Natural killer cell treated with Interleukin-12 subunit alpha and Interleukin-12 subunit beta and Interleukin-15 and Interleukin-18, amount 100 ng/mL, for 72 hours (primary cell): ENCODE results near the gene SCRN2. TPM values are rescaled to one million over a fixed set of nuclear protein-coding genes. Genes with fewer than 3 reads are reported as not detected.

Source experiments
- ATAC-seq, 2 donors: fragments of 150-1000 bp; cut with Tn5 transposase in 1 of 2; sonication (Bioruptor Pico), chemical (Tn5 transposase) in 1 of 2; 2 replicates each; pipeline ENCODE4 v1.10.0; 2021
- DNase-seq: peaks from one replicate; pipeline ENCODE4 v3.0.0; 2022; ENCODE audit warnings: low spot score
- H3K27ac Mint-ChIP-seq, 2 donors: 1 replicate in 1 of 2; 2 replicates in 1 of 2; pipeline ENCODE4 v1.8.0; 2022; ENCODE audit warnings: mixed read lengths in 2 of 2, mild to moderate bottlenecking in 1 of 2, moderate library complexity in 1 of 2
- H3K27me3 Mint-ChIP-seq, 2 donors: 1 replicate in 1 of 2; 2 replicates in 1 of 2; pipeline ENCODE4 v1.8.0; 2022; ENCODE audit warnings: mixed read lengths in 2 of 2
- H3K36me3 Mint-ChIP-seq: one replicate; pipeline ENCODE4 v1.8.0; 2022; ENCODE audit warnings: mixed read lengths
- H3K4me1 Mint-ChIP-seq, 2 donors: 1 replicate in 1 of 2; 2 replicates in 1 of 2; pipeline ENCODE4 v1.8.0; 2022; ENCODE audit warnings: low read depth in 2 of 2, mixed read lengths in 2 of 2, mild to moderate bottlenecking in 1 of 2
- H3K4me3 Mint-ChIP-seq: one replicate; pipeline ENCODE4 v1.8.0; 2022; ENCODE audit warnings: mixed read lengths
- H3K9me3 Mint-ChIP-seq: 2 replicates; pipeline ENCODE4 v1.8.0; 2022; ENCODE audit warnings: mixed read lengths
- total RNA-seq, 2 donors: library from RNA; stranded (reverse); gene quantifications; one replicate each; pipeline ENCODE4 v1.2.3, GENCODE V29; 2022

Gene SCRN2
- total RNA-seq, 2 donors from 2014 or later = 18.1 to 23.5 TPM

DNA sequence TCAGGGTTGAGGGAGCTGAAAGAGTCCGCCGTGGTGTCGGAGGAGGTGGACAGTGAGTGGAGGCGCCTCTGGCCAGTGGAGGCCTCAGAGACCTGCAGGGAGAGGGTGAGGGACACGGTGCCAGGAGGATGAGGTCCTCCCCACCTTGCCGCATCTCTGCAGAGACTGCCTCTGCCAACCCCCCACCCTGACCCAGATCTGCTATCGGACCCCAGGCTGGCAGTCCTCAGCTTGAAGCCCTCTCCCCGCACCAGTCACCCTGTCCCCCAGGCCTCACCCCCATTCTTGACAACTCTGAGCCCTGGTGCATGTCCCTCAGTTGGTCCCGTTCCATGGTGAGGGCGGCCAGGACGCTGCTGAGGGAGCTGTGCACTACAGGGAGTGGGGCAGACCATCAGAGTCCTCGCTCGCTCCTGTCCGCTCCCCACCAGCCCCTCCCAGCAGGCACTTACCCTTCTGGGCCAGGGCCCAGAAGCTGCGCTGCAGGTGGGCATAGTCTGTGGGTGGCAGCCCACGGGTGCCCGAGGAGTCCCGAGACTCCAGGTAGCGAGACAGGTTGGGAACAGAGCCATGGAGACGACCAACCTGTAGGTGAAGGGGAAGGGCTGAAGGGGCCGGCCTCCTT lies 24.9 kb downstream of the SCRN2 start:
- Mint-ChIP-seq H3K9me3 (no peaks in the 10 kb centered on the region), H3K4me3 (no peak overlapping the region), H3K4me1 (peaks cover 26% of the 10 kb centered on the region in 2 donors), H3K36me3 (no peaks in the 10 kb centered on the region), H3K27ac (no peak overlapping the region), H3K27me3 (no peaks in the 10 kb centered on the region)
- peak; percentile 15 for DNase-seq
- no peak for ATAC-seq

DNA sequence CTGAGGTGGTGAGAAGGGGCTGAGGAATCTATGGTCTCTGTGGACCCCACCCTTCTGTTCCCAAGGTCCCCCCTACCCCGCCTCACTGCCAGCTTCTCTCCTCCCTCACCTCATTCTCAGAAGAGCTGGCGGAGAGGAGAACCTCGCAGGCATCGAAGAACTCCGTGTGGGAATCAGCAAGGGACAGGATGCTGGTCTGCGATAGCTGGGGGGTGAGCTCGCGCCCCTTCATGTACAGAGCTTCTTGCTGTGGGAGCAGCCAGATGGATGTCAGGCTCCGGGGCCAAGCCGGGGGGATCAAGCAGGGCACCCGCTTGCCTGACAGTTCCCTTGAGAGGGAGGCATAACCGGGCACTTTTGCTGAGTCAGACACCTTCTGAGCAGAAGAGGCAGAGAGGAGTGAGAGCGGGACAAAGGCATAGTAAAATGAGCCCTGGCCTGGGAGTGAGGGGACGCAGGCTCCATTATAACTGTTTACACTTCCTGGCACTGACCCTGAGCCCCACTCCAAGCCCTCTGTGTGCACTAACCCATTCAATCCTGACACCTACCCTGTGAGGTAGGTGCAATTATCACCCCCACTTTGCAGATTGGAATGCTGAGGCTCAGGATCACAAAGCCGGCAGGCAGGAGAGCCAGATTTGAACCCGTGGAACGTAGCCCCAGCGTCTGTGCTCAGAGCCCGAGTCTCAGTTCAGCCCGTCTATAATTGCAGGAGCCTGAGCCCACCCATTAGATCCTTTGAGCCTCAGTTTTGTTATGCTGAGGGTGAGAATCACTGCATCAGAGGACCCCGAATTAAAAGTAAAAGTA lies 25.8 kb downstream of the SCRN2 start:
- no peak overlapping the region for H3K4me3 Mint-ChIP-seq
- H3K36me3 Mint-ChIP-seq = peaks cover under 1% of the 10 kb centered on the region
- ATAC-seq (no peak), DNase-seq (peak; percentile 35)
- H3K27me3 Mint-ChIP-seq = no peaks in the 10 kb centered on the region
- no peaks in the 10 kb centered on the region for H3K9me3 Mint-ChIP-seq
- H3K27ac Mint-ChIP-seq = no peak overlapping the region
- H3K4me1 Mint-ChIP-seq = peaks cover 25 to 26% of the 10 kb centered on the region in 2 donors

DNA sequence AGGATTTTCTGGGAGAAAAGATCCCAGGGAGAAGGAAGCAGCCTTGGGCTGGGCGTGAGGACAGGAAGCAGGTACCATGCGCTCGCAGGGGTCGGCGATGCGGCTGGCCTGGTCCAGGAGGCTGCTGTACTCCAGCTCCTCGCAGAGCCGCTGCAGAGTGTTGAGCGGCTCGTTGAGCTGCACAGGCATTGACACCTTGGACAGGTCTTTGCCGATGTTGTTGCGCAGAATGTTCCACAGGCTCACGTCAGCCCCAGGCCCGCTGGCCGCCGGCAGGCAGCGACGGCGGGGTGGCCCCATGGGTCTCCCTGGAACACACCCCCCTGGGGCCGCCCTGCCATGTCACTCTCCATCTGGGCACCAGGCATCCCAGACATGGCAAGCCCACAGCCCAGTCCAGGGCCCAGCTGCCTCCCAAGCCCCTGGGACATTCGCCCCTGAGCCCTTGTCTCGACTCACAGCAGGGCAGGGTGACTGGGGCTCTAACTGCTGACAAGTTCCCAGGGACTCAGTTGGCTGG lies 27.5 kb downstream of the SCRN2 start:
- H3K27ac Mint-ChIP-seq = no peak overlapping the region
- H3K9me3 Mint-ChIP-seq = no peaks in the 10 kb centered on the region
- H3K27me3 Mint-ChIP-seq = no peaks in the 10 kb centered on the region
- H3K4me1 Mint-ChIP-seq = peaks cover 30 to 33% of the 10 kb centered on the region in 2 donors
- DNase-seq (peak; percentile 61), ATAC-seq (no peak)
- H3K4me3 Mint-ChIP-seq = no peak overlapping the region
- H3K36me3 Mint-ChIP-seq = peaks cover 6% of the 10 kb centered on the region

DNA sequence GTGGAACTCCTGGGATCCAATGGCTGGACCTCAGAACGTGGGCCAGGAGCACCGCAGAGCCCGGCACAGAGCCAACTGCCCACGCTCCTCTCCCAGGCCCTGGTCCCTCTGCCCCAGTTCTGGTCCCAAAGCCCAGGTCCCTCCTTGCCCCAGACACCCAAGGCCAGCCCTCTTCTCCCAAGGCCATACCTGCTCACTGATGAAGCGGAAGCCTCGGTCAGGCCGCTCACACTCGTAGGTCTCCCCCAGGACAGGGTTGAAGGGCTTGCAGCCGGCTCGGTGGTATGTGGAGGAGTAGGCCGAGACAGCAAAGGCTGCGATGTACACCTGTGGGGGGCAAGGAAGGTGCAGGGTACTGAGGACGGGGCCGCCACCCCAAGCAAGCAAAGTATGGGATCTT lies 28.0 kb downstream of the SCRN2 start:
- ATAC-seq (no peak), DNase-seq (peak; percentile 52)
- Mint-ChIP-seq H3K27me3 (no peaks in the 10 kb centered on the region), H3K9me3 (no peaks in the 10 kb centered on the region), H3K36me3 (peaks cover 6% of the 10 kb centered on the region), H3K4me3 (no peak overlapping the region), H3K27ac (no peak overlapping the region), H3K4me1 (peaks cover 30 to 33% of the 10 kb centered on the region in 2 donors)

DNA sequence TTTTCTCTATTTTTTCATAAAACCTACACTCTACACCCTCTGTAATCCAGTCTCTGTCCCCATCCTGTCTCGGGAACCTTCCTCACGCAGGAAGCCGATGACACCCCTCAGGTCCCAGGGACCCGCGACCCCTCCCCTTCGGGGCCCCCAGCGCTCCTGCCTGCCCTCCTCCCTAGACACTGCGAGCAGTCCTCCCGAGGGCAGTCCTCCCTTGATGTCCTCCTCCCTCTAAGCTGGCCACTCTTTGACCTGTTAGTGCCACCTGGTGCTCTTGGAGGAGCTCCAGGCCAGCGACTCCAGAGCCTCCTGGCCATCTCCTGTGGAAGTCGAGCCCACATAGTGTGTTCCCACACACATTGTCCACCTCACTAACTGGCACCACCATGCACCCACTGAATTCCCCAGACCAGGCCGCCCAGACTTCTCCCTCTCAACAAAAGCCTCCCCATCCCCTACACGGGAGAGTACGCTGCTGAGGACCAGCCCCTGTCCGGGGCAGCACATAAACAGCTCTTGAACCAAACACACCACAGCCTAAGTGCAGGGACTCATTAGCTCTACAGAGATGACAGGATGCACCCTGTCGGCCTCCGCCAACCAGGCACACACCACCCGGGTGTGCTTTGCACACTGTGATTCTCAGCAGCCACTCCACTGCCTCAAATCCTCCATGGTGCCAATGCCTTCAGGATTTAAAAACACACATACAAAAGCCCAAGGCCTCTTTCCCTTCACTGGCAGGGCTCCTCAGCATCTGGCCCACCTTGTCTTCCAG lies 28.7 kb downstream of the SCRN2 start:
- peak overlapping the region; percentile 22 to 65 for H3K27ac Mint-ChIP-seq
- H3K36me3 Mint-ChIP-seq = peaks cover 6% of the 10 kb centered on the region
- peaks cover 30 to 33% of the 10 kb centered on the region in 2 donors for H3K4me1 Mint-ChIP-seq
- ATAC-seq (no peak), DNase-seq (peak; percentile 53)
- no peaks in the 10 kb centered on the region for H3K27me3 Mint-ChIP-seq
- no peak overlapping the region for H3K4me3 Mint-ChIP-seq
- H3K9me3 Mint-ChIP-seq = no peaks in the 10 kb centered on the region

DNA sequence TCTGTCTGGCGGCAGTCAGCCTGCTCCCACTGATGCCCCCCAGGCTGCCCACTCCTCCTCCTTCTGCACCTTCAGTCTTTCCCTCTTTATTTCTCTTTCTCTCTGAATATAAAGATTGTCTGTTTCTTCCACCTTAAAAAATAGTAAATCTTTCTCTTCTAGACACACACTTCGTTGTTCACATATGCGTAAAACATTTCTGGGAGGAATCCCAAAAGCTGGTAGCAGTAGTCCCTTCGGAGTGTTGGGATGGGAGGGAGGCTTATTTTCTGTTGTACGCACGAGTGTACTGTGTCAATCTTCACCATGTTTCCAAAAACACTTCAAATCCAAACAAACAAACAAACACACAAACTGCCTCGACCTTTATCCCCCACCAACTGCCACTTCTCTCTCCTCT lies 29.4 kb downstream of the SCRN2 start:
- peaks cover 6% of the 10 kb centered on the region for H3K36me3 Mint-ChIP-seq
- ATAC-seq (no peak), DNase-seq (peak; percentile 40)
- H3K9me3 Mint-ChIP-seq = no peaks in the 10 kb centered on the region
- no peaks in the 10 kb centered on the region for H3K27me3 Mint-ChIP-seq
- H3K4me3 Mint-ChIP-seq = no peak overlapping the region
- H3K27ac Mint-ChIP-seq = peak overlapping the region; percentile 65 to 88
- peaks cover 30 to 33% of the 10 kb centered on the region in 2 donors for H3K4me1 Mint-ChIP-seq

DNA sequence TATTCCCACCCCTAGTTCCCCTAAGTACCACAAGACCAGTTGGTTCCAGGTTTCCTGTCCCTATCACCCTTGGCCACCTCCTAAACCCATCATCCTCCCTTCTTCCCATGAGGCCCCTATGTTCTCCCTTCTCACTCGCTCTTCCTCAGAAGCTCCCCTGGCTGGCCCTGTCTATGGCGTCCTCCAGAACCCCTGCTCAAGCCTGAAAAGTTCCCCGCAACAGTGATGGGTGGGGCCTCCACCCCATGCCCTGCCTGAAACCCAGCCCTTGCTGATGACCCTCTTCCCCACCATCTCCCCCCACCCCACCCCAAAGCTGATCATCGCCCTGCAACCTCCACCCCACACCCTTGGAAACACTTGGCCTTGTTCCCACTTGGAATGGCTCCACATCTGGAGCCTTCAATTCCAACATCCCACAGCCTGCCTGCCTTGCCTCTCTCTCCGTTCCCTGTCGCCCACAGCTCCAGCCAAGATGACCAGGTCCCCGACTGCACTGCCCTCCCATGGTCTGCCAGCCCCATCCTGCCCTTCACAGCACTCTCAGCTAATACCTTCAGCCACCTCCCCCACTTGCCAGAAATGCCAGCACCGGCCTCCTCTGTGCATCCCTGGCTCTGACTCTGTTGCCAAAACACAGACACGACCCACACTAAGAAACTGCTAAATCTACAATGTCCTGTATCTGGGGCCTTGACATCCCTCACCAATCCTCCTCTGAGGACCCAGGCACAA lies 30.0 kb downstream of the SCRN2 start:
- Mint-ChIP-seq H3K36me3 (peaks cover 6% of the 10 kb centered on the region), H3K4me3 (no peak overlapping the region), H3K27ac (peak overlapping the region; percentile 65 to 88), H3K4me1 (peaks cover 30 to 33% of the 10 kb centered on the region in 2 donors), H3K9me3 (no peaks in the 10 kb centered on the region), H3K27me3 (no peaks in the 10 kb centered on the region)
- DNase-seq (peak; percentile 45), ATAC-seq (no peak)

DNA sequence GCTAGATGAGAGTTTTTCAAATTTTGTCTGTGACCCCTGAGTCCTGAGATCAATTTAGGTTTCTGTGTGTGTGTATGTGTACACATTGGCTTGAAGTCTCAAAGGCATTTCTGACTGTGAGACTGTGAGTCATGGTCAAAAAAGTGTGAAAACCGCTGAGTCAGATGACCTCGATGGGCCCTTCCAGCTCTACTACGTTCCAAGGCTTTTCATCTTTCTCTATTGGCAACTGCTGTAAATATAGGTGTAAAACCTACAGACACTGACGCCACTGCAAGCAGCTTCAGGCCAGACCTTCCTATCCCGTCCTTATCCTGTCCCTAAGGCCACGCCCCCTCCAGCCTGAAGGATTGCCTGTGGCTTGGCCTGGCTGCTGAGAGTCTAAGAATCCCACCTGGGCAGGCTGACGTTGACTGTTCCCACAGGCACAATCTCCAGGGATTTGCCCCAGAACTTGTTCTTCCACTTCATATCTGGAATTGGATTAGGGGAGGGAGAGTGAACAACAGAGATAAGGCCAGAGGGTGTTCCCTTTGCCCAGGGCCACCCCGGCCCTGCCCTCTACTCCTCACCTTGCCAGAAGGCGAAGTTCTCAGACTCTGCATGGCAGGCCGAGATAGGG lies 30.8 kb downstream of the SCRN2 start:
- H3K27ac Mint-ChIP-seq = peak overlapping the region; percentile 65 to 88
- DNase-seq (peak; percentile 74), ATAC-seq (peak; percentile 88 to 93)
- no peaks in the 10 kb centered on the region for H3K9me3 Mint-ChIP-seq
- peak overlapping the region; percentile 52 for H3K4me3 Mint-ChIP-seq
- no peaks in the 10 kb centered on the region for H3K27me3 Mint-ChIP-seq
- H3K36me3 Mint-ChIP-seq = peaks cover 6% of the 10 kb centered on the region
- peaks cover 30 to 33% of the 10 kb centered on the region in 2 donors for H3K4me1 Mint-ChIP-seq

DNA sequence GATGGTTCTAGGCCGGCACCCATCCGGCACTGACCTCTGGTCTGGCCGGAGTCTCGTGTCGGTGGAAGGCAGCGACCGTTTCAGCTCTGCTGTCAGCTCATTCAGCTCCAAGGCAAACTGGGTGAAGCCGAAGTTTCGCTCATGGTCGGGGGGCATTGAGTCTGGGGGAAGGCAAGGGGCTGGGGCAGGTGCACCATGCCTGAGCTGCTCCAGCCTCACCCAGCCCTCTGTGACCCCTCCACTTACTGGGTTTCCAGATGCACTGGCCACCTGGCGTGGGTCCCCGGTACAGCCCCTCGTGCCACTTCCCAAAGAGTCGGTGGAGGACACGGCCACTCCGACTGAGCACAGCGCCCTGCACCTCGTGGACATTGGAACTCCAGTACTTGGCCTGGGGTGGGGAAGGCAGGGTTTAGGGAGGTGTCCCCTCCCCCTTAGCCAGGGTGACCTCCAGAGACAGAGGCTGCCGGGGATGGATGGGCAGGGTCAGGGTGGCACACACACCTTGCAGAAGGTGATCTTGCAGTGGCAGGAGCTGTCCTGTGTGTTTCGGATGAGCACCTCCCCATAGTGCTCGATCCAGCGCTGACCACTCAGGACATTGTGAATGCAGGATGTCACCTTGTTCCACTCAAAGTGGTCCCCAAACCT lies 32.1 kb downstream of the SCRN2 start:
- peaks cover 6% of the 10 kb centered on the region for H3K36me3 Mint-ChIP-seq

DNA sequence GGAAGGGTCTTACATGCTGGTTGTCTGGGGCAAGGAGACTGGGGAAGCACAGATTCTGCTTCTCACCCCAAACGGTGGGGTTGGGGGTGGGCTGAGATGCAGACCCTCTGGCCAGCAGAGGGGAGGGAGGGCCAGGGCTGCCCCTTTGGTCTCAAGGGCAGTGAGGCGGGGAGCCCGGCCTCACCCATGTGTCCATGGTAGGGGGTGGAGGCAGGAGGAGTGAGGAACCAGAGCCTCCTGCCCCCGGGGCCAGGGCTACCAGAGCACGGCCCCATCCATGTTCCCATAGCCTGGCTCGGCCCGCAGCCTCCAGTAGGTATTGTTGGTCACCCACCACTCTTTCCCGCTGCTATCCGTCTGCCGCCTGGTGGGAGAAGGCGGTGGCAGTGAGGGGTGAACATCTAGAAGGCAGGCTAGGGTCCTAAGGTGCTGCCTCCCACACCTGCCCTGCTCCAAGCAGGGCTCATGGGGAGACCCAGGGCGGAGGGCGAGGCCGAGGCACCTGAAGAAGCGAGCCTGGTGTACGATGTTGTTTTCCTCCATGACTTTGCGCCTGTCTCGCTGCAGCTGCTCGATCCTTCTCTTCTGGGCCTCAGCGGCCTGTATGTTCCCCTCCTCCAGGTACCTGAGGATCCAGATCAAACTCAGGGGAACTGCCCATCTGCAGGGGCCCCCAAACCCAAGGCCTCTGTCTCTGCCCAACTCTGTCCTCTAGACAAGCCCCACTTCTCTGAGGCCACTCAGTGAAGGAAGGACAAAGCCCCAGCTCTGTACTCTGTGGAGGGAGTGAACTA lies 32.8 kb downstream of the SCRN2 start:
- ATAC-seq (no peak), DNase-seq (no peak)

More for the DNA sequence above, 32.1 kb downstream of the SCRN2 start:
- Mint-ChIP-seq H3K4me3 (no peak overlapping the region), H3K9me3 (no peaks in the 10 kb centered on the region), H3K4me1 (peaks cover 30 to 33% of the 10 kb centered on the region in 2 donors), H3K27ac (no peak overlapping the region), H3K27me3 (no peaks in the 10 kb centered on the region)
- no peak for ATAC-seq
- DNase-seq = peak; percentile 16

DNA sequence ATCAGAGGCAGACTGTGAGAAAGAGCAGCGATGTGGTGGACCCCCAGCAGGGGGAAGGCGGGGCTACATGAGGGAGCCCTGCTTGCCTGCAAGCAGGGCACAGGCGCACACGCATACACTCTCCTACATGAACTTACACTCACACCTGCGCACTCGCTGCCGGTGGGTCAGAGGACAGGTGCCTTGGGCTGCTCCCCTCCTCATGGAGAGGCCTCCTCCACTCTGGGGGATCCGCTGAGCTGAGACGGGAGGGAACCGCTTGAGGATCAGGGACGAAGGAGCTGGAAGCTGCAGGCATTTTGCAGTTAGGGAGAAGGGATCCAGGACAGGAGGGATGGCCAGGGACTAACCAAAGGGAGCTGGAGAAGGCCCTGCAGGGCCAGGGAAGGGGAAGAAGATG lies 33.7 kb downstream of the SCRN2 start:
- H3K27ac Mint-ChIP-seq = no peak overlapping the region
- no peak overlapping the region for H3K4me3 Mint-ChIP-seq
- H3K4me1 Mint-ChIP-seq = peaks cover 24 to 26% of the 10 kb centered on the region in 2 donors
- H3K9me3 Mint-ChIP-seq = no peaks in the 10 kb centered on the region
- DNase-seq (no peak), ATAC-seq (no peak)
- H3K27me3 Mint-ChIP-seq = no peaks in the 10 kb centered on the region
- peaks cover 6% of the 10 kb centered on the region for H3K36me3 Mint-ChIP-seq

More for the DNA sequence above, 32.8 kb downstream of the SCRN2 start:
- no peaks in the 10 kb centered on the region for H3K27me3 Mint-ChIP-seq
- peaks cover 30 to 33% of the 10 kb centered on the region in 2 donors for H3K4me1 Mint-ChIP-seq
- no peaks in the 10 kb centered on the region for H3K9me3 Mint-ChIP-seq
- no peak overlapping the region for H3K27ac Mint-ChIP-seq
- peaks cover 6% of the 10 kb centered on the region for H3K36me3 Mint-ChIP-seq
- H3K4me3 Mint-ChIP-seq = no peak overlapping the region

DNA sequence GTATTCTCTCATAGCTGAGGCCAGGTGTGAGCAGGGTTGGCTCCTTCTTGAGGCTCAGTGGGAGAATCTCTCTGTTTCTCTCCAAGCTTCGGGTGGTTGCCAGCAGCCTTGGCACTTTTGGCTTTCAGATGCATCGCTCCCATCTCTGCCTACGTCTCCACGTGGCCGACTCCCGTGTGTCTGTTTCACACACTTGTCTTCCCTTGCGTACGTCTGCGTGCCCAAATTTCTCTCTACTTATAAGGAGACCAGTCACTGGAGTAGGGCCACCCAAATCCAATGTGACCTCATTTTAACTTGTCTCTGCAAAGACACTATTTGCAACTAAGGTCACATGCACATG lies 34.2 kb downstream of the SCRN2 start:
- Mint-ChIP-seq H3K4me3 (no peak overlapping the region), H3K27me3 (no peaks in the 10 kb centered on the region), H3K4me1 (peaks cover 20 to 23% of the 10 kb centered on the region in 2 donors), H3K9me3 (no peaks in the 10 kb centered on the region), H3K27ac (no peak overlapping the region), H3K36me3 (peaks cover 6% of the 10 kb centered on the region)
- DNase-seq (no peak), ATAC-seq (no peak)
